ENCODE measurements around the gene ZNF619.

Gene ZNF619

DNA sequence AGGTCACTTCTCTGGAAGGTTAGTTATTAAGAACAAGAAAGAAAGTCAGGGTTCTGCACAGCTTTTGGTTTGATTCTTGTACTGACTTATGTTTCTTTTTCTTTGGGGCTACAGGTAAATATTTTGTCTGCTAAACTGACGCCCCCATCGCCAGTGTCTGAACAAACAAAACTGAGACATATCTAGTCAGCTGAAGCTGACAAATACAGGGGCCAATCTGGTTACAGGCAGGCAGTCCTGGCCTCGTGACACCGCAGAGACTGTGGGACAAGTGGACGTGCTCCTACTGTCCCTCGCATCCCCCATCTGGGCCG, 24.4 kb upstream of the ZNF619 start:
- Histone ChIP-seq H2BK120ac (ENCODE audit: low read depth, low read length) (no peak overlapping the region), H3K79me1 (ENCODE audit: low read depth, low read length) (no peaks in the 10 kb centered on the region), H3K27ac (replicated peaks; ENCODE audit: low read length) (peak overlapping the region; percentile 71), H3K23ac (ENCODE audit: low read depth, low read length, poor library complexity) (peak overlapping the region; percentile 71), H4K91ac (ENCODE audit: low read depth, low read length, poor library complexity) (no peak overlapping the region), H3K4ac (ENCODE audit: low read length) (no peak overlapping the region), H2BK12ac (ENCODE audit: low read length) (no peak overlapping the region), H3K14ac (ENCODE audit: low read length) (peak overlapping the region; percentile 78), H3K9me3 (replicated peaks in 1 of 2; ENCODE audit: control insufficient read depth in 2 of 2, insufficient read depth in 1 of 2, low read depth in 1 of 2, low read length in 2 of 2) (no peaks in the 10 kb centered on the region), H2AK5ac (ENCODE audit: low read depth, low read length) (no peak overlapping the region), H3K27me3 (ENCODE audit: control insufficient read depth in 3 of 3, insufficient read depth in 3 of 3, low read depth in 1 of 3, low read length in 3 of 3) (no peaks in the 10 kb centered on the region), H2BK5ac (ENCODE audit: low read length) (no peak overlapping the region), H3K4me2 (ENCODE audit: insufficient read depth, low read length, poor library complexity, severe bottlenecking) (peak overlapping the region; percentile 63), H3K36me3 (replicated peaks in 1 of 2; ENCODE audit: control insufficient read depth in 2 of 2, insufficient read depth in 2 of 2, low read length in 2 of 2) (no peaks in the 10 kb centered on the region), H3K9ac (ENCODE audit: low read depth, low read length, poor library complexity) (peak overlapping the region; percentile 87), H3K4me1 (ENCODE audit: control insufficient read depth in 2 of 2, insufficient read depth in 1 of 2, low read depth in 1 of 2, low read length in 2 of 2) (peaks cover 0 to 5% of the 10 kb centered on the region in 2 donors), H2AFZ (ENCODE audit: low read length) (peak overlapping the region; percentile 94), H3K18ac (ENCODE audit: low read length) (peak overlapping the region; percentile 73), H4K8ac (ENCODE audit: low read depth, low read length) (peak overlapping the region; percentile 43), H2BK15ac (ENCODE audit: low read length) (peak overlapping the region; percentile 68), H3K4me3 (ENCODE audit: low read length in 2 of 2) (peak overlapping the region; percentile 73 to 95)
- DNase-seq (ENCODE audit: low spot score), result no peak
- WGBS, 2 donors (ENCODE audit: extremely low coverage in 2 of 2, insufficient read length in 2 of 2, insufficient replicate concordance in 1 of 2), result no CpG with 5 or more reads among the region's 7 CpGs

DNA sequence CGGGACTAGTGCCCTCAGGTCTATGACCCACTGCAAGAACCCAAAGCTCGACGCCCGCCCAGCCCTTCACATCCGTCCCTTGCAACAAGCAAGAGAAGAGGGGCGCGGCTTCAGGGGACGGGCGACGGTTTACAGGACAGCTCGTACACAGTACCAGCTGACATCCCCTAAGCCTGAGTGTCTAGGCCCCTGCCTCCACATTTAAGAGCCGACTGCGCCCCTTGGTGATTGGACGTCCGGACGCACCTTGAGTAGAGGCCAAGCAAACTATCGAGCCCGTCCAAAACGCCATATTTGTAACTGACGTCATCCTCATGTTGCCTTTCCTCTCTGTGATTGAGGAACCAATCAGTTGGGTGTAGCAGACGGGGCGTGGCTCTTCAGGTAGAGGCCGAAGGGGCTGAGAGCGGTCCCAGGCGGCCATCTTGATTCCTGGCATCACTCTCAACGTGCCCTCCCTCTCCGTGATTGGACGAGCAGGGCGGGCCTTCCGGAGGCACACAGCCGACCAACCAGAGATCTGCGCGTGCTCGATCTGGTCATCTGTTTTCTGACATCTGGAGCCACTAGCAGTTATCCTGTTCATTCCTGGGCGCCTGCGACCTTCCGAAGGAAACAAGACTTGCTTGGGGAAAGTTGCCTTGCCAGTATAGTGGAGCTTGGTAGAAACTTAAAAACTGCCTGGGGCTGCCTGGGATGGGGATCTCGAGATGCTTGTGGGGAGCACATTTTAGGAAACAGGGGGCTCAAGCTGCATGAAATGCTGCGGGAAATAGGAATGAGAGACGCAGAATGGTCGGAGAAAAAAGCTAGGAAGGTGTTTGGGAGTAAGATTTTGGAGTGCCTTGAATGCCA, 23.8 kb upstream of the ZNF619 start:
- H2BK120ac ChIP-seq (ENCODE audit: low read depth, low read length), result no peak overlapping the region
- H3K4me3 ChIP-seq (ENCODE audit: low read length in 2 of 2), result peak overlapping the region; percentile 73 to 95
- no peak overlapping the region for H4K91ac ChIP-seq (ENCODE audit: low read depth, low read length, poor library complexity)
- H3K4ac ChIP-seq (ENCODE audit: low read length), result no peak overlapping the region
- peak overlapping the region; percentile 78 for H3K14ac ChIP-seq (ENCODE audit: low read length)
- peak overlapping the region; percentile 87 for H3K9ac ChIP-seq (ENCODE audit: low read depth, low read length, poor library complexity)
- H3K27ac ChIP-seq (replicated peaks; ENCODE audit: low read length), result peak overlapping the region; percentile 71
- peak overlapping the region; percentile 43 for H4K8ac ChIP-seq (ENCODE audit: low read depth, low read length)
- DNase-seq (ENCODE audit: low spot score), result peak; percentile 95
- no CpG with 5 or more reads among the region's 41 CpGs for WGBS, 2 donors (ENCODE audit: extremely low coverage in 2 of 2, insufficient read length in 2 of 2, insufficient replicate concordance in 1 of 2)
- H3K4me2 ChIP-seq (ENCODE audit: insufficient read depth, low read length, poor library complexity, severe bottlenecking), result peak overlapping the region; percentile 81
- no peak overlapping the region for H2AK5ac ChIP-seq (ENCODE audit: low read depth, low read length)
- H2BK12ac ChIP-seq (ENCODE audit: low read length), result no peak overlapping the region
- H2AFZ ChIP-seq (ENCODE audit: low read length), result peak overlapping the region; percentile 94
- peaks cover 1 to 5% of the 10 kb centered on the region in 2 donors for H3K4me1 ChIP-seq (ENCODE audit: control insufficient read depth in 2 of 2, insufficient read depth in 1 of 2, low read depth in 1 of 2, low read length in 2 of 2)
- peak overlapping the region; percentile 68 for H2BK15ac ChIP-seq (ENCODE audit: low read length)
- no peaks in the 10 kb centered on the region for H3K27me3 ChIP-seq (ENCODE audit: control insufficient read depth in 3 of 3, insufficient read depth in 3 of 3, low read depth in 1 of 3, low read length in 3 of 3)
- no peaks in the 10 kb centered on the region for H3K9me3 ChIP-seq (replicated peaks in 1 of 2; ENCODE audit: control insufficient read depth in 2 of 2, insufficient read depth in 1 of 2, low read depth in 1 of 2, low read length in 2 of 2)
- H2BK5ac ChIP-seq (ENCODE audit: low read length), result no peak overlapping the region
- no peaks in the 10 kb centered on the region for H3K79me1 ChIP-seq (ENCODE audit: low read depth, low read length)
- peaks cover 0 to 4% of the 10 kb centered on the region in 2 donors for H3K36me3 ChIP-seq (replicated peaks in 1 of 2; ENCODE audit: control insufficient read depth in 2 of 2, insufficient read depth in 2 of 2, low read length in 2 of 2)
- H3K23ac ChIP-seq (ENCODE audit: low read depth, low read length, poor library complexity), result peak overlapping the region; percentile 71
- peak overlapping the region; percentile 73 for H3K18ac ChIP-seq (ENCODE audit: low read length)

DNA sequence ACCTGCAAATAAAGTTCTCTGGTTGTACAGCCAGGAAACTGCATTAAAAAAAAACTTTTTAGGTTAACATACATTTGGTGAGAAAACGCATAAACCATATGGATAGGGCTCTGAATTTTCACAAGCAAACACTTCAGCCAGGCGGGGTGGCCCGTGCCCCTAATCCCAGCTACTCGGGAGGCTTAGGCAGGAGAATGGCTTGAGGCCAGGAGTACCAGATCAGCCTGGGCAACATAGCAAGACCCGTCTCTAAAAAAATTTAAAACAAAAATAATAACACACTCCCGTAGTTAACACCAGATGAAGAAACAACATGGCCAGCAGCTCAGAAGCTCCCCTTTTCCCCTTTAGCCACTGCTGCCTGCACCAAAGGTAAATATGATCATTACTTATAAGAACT, 23.0 kb upstream of the ZNF619 start:
- H3K4ac ChIP-seq (ENCODE audit: low read length), result no peak overlapping the region
- H2BK15ac ChIP-seq (ENCODE audit: low read length), result no peak overlapping the region
- no peak overlapping the region for H2AK5ac ChIP-seq (ENCODE audit: low read depth, low read length)
- no peaks in the 10 kb centered on the region for H3K27me3 ChIP-seq (ENCODE audit: control insufficient read depth in 3 of 3, insufficient read depth in 3 of 3, low read depth in 1 of 3, low read length in 3 of 3)
- H3K4me1 ChIP-seq (ENCODE audit: control insufficient read depth in 2 of 2, insufficient read depth in 1 of 2, low read depth in 1 of 2, low read length in 2 of 2), result peaks cover 6 to 9% of the 10 kb centered on the region in 2 donors
- no peak overlapping the region for H2BK12ac ChIP-seq (ENCODE audit: low read length)
- no peak overlapping the region for H2BK120ac ChIP-seq (ENCODE audit: low read depth, low read length)
- peak overlapping the region; percentile 94 for H2AFZ ChIP-seq (ENCODE audit: low read length)
- WGBS, 2 donors (ENCODE audit: extremely low coverage in 2 of 2, insufficient read length in 2 of 2, insufficient replicate concordance in 1 of 2), result no CpG with 5 or more reads among the region's 6 CpGs
- no peaks in the 10 kb centered on the region for H3K79me1 ChIP-seq (ENCODE audit: low read depth, low read length)
- no peak overlapping the region for H3K14ac ChIP-seq (ENCODE audit: low read length)
- peaks cover 5 to 12% of the 10 kb centered on the region in 2 donors for H3K36me3 ChIP-seq (replicated peaks in 1 of 2; ENCODE audit: control insufficient read depth in 2 of 2, insufficient read depth in 2 of 2, low read length in 2 of 2)
- H3K4me3 ChIP-seq (ENCODE audit: low read length in 2 of 2), result peak overlapping the region in 1 of 2 donors; percentile 73
- no peak for DNase-seq (ENCODE audit: low spot score)
- no peaks in the 10 kb centered on the region for H3K9me3 ChIP-seq (replicated peaks in 1 of 2; ENCODE audit: control insufficient read depth in 2 of 2, insufficient read depth in 1 of 2, low read depth in 1 of 2, low read length in 2 of 2)
- H3K18ac ChIP-seq (ENCODE audit: low read length), result no peak overlapping the region
- no peak overlapping the region for H4K91ac ChIP-seq (ENCODE audit: low read depth, low read length, poor library complexity)
- no peak overlapping the region for H3K9ac ChIP-seq (ENCODE audit: low read depth, low read length, poor library complexity)
- H3K4me2 ChIP-seq (ENCODE audit: insufficient read depth, low read length, poor library complexity, severe bottlenecking), result no peak overlapping the region
- no peak overlapping the region for H3K23ac ChIP-seq (ENCODE audit: low read depth, low read length, poor library complexity)
- no peak overlapping the region for H3K27ac ChIP-seq (replicated peaks; ENCODE audit: low read length)
- H2BK5ac ChIP-seq (ENCODE audit: low read length), result no peak overlapping the region
- H4K8ac ChIP-seq (ENCODE audit: low read depth, low read length), result no peak overlapping the region

DNA sequence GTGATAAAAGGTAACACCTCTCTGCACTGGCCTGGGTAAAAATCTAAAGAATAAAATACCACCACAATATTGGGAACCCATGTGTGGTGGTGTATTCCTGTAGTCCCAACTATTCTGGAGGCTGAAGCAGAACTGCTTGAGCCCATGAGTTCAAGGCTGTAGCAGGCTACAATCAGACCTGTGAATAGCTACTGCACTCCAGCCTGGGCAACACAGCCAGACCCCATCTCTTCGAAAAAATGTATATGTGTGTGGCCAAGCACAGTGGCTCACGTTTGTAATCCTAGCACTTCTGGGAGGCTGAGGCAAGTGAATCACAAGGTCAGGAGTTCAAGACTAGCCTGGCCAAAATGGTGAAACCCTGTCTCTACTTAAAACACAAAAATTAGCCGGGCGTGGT, 21.6 kb upstream of the ZNF619 start:
- Histone ChIP-seq H3K9ac (ENCODE audit: low read depth, low read length, poor library complexity) (no peak overlapping the region), H3K4me1 (ENCODE audit: control insufficient read depth in 2 of 2, insufficient read depth in 1 of 2, low read depth in 1 of 2, low read length in 2 of 2) (peaks cover 6 to 9% of the 10 kb centered on the region in 2 donors), H3K23ac (ENCODE audit: low read depth, low read length, poor library complexity) (no peak overlapping the region), H4K8ac (ENCODE audit: low read depth, low read length) (no peak overlapping the region), H2AK5ac (ENCODE audit: low read depth, low read length) (no peak overlapping the region), H3K4me2 (ENCODE audit: insufficient read depth, low read length, poor library complexity, severe bottlenecking) (no peak overlapping the region), H2BK5ac (ENCODE audit: low read length) (no peak overlapping the region), H3K79me1 (ENCODE audit: low read depth, low read length) (no peaks in the 10 kb centered on the region), H2AFZ (ENCODE audit: low read length) (no peak overlapping the region), H3K18ac (ENCODE audit: low read length) (no peak overlapping the region), H3K27me3 (ENCODE audit: control insufficient read depth in 3 of 3, insufficient read depth in 3 of 3, low read depth in 1 of 3, low read length in 3 of 3) (no peaks in the 10 kb centered on the region), H3K36me3 (replicated peaks in 1 of 2; ENCODE audit: control insufficient read depth in 2 of 2, insufficient read depth in 2 of 2, low read length in 2 of 2) (peaks cover 10 to 25% of the 10 kb centered on the region in 2 donors), H2BK120ac (ENCODE audit: low read depth, low read length) (no peak overlapping the region), H3K4ac (ENCODE audit: low read length) (no peak overlapping the region), H2BK15ac (ENCODE audit: low read length) (no peak overlapping the region), H3K14ac (ENCODE audit: low read length) (no peak overlapping the region), H3K4me3 (ENCODE audit: low read length in 2 of 2) (no peak overlapping the region), H4K91ac (ENCODE audit: low read depth, low read length, poor library complexity) (no peak overlapping the region), H2BK12ac (ENCODE audit: low read length) (no peak overlapping the region), H3K9me3 (replicated peaks in 1 of 2; ENCODE audit: control insufficient read depth in 2 of 2, insufficient read depth in 1 of 2, low read depth in 1 of 2, low read length in 2 of 2) (no peaks in the 10 kb centered on the region), H3K27ac (replicated peaks; ENCODE audit: low read length) (no peak overlapping the region)
- no peak for DNase-seq (ENCODE audit: low spot score)
- no CpG with 5 or more reads among the region's 4 CpGs for WGBS, 2 donors (ENCODE audit: extremely low coverage in 2 of 2, insufficient read length in 2 of 2, insufficient replicate concordance in 1 of 2)
